SK-N-SH treated with all-trans-retinoic acid at 6 μM for 48 hours (cell line): ENCODE measurements around the gene BRF1.

Experiments used
- ATAC-seq: fragments of 200-7000 bp; cut with Tn5 transposase; 3 replicates; pipeline ENCODE4 v1.9.1; 2020; ENCODE audit warnings: mild to moderate bottlenecking, moderate library complexity
- ARNTL ChIP-seq: fragments of 450-650 bp; formaldehyde crosslinking; IDR thresholded peaks from 2 replicates; pipeline ENCODE4 v1.5.0; 2020; ENCODE audit warnings: low read depth, mild to moderate bottlenecking, moderate library complexity, borderline replicate concordance
- BACH2 ChIP-seq: fragments of 250-450 bp; sonication (Bioruptor Pico); IDR thresholded peaks from 2 replicates; pipeline ENCODE4 v1.9.0; 2021; ENCODE audit warnings: mild to moderate bottlenecking, borderline replicate concordance
- CSDC2 ChIP-seq: fragments of 250-450 bp; sonication (Bioruptor Pico); IDR thresholded peaks from 2 replicates; pipeline ENCODE4 v1.5.0; 2020; ENCODE audit warnings: mild to moderate bottlenecking, moderate library complexity
- ESRRG ChIP-seq: fragments of 250-450 bp; sonication (Bioruptor Pico); IDR thresholded peaks from 2 replicates; pipeline ENCODE4 v1.6.1; 2021; ENCODE audit warnings: mild to moderate bottlenecking
- GLIS3 ChIP-seq: fragments of 250-450 bp; sonication (Bioruptor Pico); IDR thresholded peaks from 2 replicates; pipeline ENCODE4 v1.5.0; 2020; ENCODE audit warnings: mild to moderate bottlenecking, moderate library complexity
- OSR1 ChIP-seq: fragments of 250-450 bp; sonication (Bioruptor Pico); IDR thresholded peaks from 2 replicates; pipeline ENCODE4 v1.8.0; 2022; ENCODE audit warnings: moderate library complexity, mild to moderate bottlenecking, inconsistent platforms
- PPARA ChIP-seq: fragments of 250-450 bp; sonication (Bioruptor Pico); IDR thresholded peaks from 2 replicates; pipeline ENCODE4 v1.5.0; 2020; ENCODE audit warnings: mild to moderate bottlenecking, borderline replicate concordance
- RARB ChIP-seq: fragments of 250-450 bp; sonication (Bioruptor Pico); IDR thresholded peaks from 2 replicates; pipeline ENCODE4 v1.8.0; 2021; ENCODE audit warnings: mild to moderate bottlenecking, moderate library complexity
- SNAI2 ChIP-seq: fragments of 250-450 bp; sonication (Bioruptor Pico); IDR thresholded peaks from 2 replicates; pipeline ENCODE4 v1.5.0; 2020; ENCODE audit warnings: mild to moderate bottlenecking, moderate library complexity
- TCF4 ChIP-seq: fragments of 250-450 bp; sonication (Bioruptor Pico); IDR thresholded peaks from 2 replicates; pipeline ENCODE4 v1.8.0; 2021; ENCODE audit warnings: mild to moderate bottlenecking, moderate library complexity, borderline replicate concordance
- TOX ChIP-seq: fragments of 250-450 bp; sonication (Bioruptor Pico); IDR thresholded peaks from 2 replicates; pipeline ENCODE4 v1.8.0; 2021; ENCODE audit warnings: mild to moderate bottlenecking, moderate library complexity, borderline replicate concordance
- ZC3H10 ChIP-seq: fragments of 250-450 bp; sonication (Bioruptor Pico); IDR thresholded peaks from 2 replicates; pipeline ENCODE4 v1.5.1; 2021; ENCODE audit warnings: mild to moderate bottlenecking, moderate library complexity
- ZFP3 ChIP-seq: fragments of 250-450 bp; sonication (Bioruptor Pico); IDR thresholded peaks from 2 replicates; pipeline ENCODE4 v1.5.0; 2020; ENCODE audit warnings: mild to moderate bottlenecking, moderate library complexity
- ZFP30 ChIP-seq: fragments of 450-650 bp; formaldehyde crosslinking; IDR thresholded peaks from 2 replicates; pipeline ENCODE4 v1.5.0; 2022; ENCODE audit warnings: mild to moderate bottlenecking, moderate library complexity
- ZNF565 ChIP-seq: fragments of 450-650 bp; formaldehyde crosslinking; conservative IDR thresholded peaks from 2 replicates; pipeline ENCODE4 v1.5.0; 2020; ENCODE audit warnings: low read depth, mild to moderate bottlenecking, moderate library complexity
- ZNF70 ChIP-seq: fragments of 450-650 bp; formaldehyde crosslinking; IDR thresholded peaks from 2 replicates; pipeline ENCODE4 v1.5.0; 2020; ENCODE audit warnings: mild to moderate bottlenecking, moderate library complexity
- ZNF8 ChIP-seq: fragments of 450-650 bp; formaldehyde crosslinking; IDR thresholded peaks from 2 replicates; pipeline ENCODE4 v1.5.0; 2020; ENCODE audit warnings: mild to moderate bottlenecking, moderate library complexity
- TF ChIP-seq, protein P1 (sequence below): fragments of 250-450 bp; sonication (Bioruptor Pico); IDR thresholded peaks from 2 replicates; pipeline ENCODE4 v1.5.1; 2020; ENCODE audit warnings: low read depth, mild to moderate bottlenecking, moderate library complexity
- TF ChIP-seq, protein P2 (sequence below): fragments of 250-450 bp; sonication (Bioruptor Pico); IDR thresholded peaks from 2 replicates; pipeline ENCODE4 v1.5.1; 2021; ENCODE audit warnings: mild to moderate bottlenecking, moderate library complexity
- TF ChIP-seq, protein P3 (sequence below): fragments of 250-450 bp; sonication (Bioruptor Pico); IDR thresholded peaks from 2 replicates; pipeline ENCODE4 v1.8.0; 2020; ENCODE audit warnings: mild to moderate bottlenecking, moderate library complexity, borderline replicate concordance
- TF ChIP-seq, protein P4 (sequence below): fragments of 250-450 bp; sonication (Bioruptor Pico); IDR thresholded peaks from 2 replicates; pipeline ENCODE4 v1.8.0; 2021; ENCODE audit warnings: low read depth, mild to moderate bottlenecking, moderate library complexity, borderline replicate concordance

The BRF1 gene

DNA sequence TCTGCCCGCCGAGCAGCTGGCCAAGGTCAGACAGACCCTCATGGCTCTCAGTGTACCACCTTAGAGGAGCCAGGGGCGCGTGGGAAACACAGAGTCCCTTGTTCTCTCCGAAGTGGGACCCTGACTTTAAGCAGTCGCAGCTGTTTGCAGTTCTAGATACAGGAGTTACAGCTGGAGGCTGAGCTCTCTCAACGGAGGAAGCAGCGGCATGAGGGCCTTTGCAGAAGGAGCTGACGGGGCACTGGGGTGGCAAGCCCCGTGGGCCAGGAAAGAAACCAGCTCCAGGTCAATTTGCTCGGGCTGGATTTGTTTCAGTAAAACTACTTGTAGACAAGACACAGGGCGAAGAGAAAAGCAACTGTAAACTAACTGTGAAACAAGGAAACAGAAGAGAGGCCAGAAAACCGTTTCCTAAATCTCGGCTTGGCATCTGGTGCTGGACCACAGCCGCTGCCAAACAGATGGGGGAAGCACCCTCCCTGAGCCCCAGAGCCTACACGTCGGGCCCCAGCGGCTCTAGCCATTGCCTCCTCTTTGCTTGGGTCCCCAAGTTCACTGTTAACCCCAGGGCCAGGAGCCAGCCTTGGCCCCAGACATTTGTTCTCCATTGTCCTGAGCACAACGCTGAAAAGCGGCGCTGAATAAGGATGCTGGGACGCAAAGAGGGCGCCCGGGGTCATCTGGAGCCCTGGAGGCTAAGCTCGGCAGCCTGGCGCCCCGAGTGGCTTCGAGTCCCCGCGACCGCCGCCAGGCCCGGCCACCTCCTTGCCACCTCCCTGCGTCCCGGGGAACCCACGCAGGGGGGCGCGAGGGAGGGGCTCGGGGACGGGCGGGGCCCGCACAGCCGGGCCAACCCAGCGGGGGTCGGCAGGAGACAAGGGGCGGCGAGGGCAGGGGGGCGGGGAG is 12.8 kb upstream of the BRF1 start:
- TF ChIP-seq GLIS3 (CRISPR knock-in tag) = no peak
- TF ChIP-seq, protein P1, sequence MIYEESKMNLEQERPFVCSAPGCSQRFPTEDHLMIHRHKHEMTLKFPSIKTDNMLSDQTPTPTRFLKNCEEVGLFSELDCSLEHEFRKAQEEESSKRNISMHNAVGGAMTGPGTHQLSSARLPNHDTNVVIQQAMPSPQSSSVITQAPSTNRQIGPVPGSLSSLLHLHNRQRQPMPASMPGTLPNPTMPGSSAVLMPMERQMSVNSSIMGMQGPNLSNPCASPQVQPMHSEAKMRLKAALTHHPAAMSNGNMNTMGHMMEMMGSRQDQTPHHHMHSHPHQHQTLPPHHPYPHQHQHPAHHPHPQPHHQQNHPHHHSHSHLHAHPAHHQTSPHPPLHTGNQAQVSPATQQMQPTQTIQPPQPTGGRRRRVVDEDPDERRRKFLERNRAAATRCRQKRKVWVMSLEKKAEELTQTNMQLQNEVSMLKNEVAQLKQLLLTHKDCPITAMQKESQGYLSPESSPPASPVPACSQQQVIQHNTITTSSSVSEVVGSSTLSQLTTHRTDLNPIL = no peak
- TF ChIP-seq RARB = no peak
- no peak for TF ChIP-seq CSDC2 (CRISPR knock-in tag)
- no peak for TF ChIP-seq BACH2 (CRISPR knock-in tag)
- no peak for TF ChIP-seq ZNF70 (CRISPR knock-in tag)
- no peak for TF ChIP-seq SNAI2
- TF ChIP-seq ARNTL (CRISPR knock-in tag) = no peak
- TF ChIP-seq ZFP30 (CRISPR knock-in tag) = no peak
- TF ChIP-seq ZC3H10 = no peak
- TF ChIP-seq, protein P2, sequence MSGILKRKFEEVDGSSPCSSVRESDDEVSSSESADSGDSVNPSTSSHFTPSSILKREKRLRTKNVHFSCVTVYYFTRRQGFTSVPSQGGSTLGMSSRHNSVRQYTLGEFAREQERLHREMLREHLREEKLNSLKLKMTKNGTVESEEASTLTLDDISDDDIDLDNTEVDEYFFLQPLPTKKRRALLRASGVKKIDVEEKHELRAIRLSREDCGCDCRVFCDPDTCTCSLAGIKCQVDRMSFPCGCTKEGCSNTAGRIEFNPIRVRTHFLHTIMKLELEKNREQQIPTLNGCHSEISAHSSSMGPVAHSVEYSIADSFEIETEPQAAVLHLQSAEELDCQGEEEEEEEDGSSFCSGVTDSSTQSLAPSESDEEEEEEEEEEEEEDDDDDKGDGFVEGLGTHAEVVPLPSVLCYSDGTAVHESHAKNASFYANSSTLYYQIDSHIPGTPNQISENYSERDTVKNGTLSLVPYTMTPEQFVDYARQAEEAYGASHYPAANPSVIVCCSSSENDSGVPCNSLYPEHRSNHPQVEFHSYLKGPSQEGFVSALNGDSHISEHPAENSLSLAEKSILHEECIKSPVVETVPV (CRISPR knock-in tag) = no peak
- no peak for TF ChIP-seq PPARA
- TF ChIP-seq ZNF565 (CRISPR knock-in tag) = no peak
- no peak for TF ChIP-seq TCF4 (CRISPR knock-in tag)
- no peak for TF ChIP-seq OSR1 (CRISPR knock-in tag)
- TF ChIP-seq ESRRG (CRISPR knock-in tag) = no peak
- TF ChIP-seq, all 23 proteins: peak for 0
- peak; percentile 35 for ATAC-seq

DNA sequence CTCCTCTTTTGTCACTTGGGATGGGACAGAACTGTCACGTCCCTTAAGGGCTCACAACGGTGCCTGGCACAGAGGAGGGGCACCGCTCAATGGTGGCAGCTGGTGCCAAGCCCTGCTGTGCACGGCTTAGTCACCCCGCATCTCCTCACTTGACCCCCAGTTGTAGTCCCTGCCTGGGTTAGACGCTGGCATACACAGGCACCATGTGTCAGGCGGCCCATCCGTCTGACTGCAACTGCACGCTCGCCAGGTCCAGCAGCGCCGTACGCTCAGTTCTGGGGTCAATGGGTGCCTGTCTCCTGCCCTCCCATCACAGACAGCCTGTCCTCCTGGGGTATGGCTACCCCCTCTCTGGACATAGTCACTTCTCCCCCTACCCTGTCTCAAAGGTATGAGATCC is 12.2 kb upstream of the BRF1 start:
- TF ChIP-seq, protein P1 = no peak
- TF ChIP-seq ARNTL (CRISPR knock-in tag) (no peak), GLIS3 (CRISPR knock-in tag) (no peak), PPARA (no peak), CSDC2 (CRISPR knock-in tag) (no peak), ZFP30 (CRISPR knock-in tag) (no peak), ZC3H10 (no peak), RARB (no peak)
- TF ChIP-seq, protein P2 (CRISPR knock-in tag) = no peak
- no peak for ATAC-seq

DNA sequence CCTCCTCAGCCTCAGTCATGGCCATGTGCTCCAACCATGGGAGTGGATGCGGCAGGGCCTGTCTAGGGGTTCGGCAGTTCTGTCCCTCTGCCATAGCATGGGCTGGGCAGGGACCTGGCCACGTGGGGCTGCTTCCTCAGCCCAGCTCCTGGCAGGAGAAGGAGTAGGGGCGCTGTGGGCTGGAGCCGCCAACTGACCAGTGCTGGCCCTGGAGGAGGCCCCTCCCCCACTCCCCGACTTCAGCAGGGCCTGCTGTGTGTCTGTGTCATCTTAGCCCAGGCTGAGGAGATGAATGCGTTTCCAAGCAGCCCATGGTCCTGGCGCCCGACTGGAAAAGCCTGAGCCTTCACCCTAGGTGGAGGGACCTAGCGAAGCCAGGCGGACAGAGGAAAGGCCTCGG is 11.0 kb upstream of the BRF1 start:
- no peak for ATAC-seq
- TF ChIP-seq ZNF8 (CRISPR knock-in tag) (no peak), GLIS3 (CRISPR knock-in tag) (no peak), TCF4 (CRISPR knock-in tag) (no peak), ZNF70 (CRISPR knock-in tag) (no peak), OSR1 (CRISPR knock-in tag) (no peak), ZC3H10 (no peak), ZFP30 (CRISPR knock-in tag) (no peak), ARNTL (CRISPR knock-in tag) (no peak)
- TF ChIP-seq, protein P3, sequence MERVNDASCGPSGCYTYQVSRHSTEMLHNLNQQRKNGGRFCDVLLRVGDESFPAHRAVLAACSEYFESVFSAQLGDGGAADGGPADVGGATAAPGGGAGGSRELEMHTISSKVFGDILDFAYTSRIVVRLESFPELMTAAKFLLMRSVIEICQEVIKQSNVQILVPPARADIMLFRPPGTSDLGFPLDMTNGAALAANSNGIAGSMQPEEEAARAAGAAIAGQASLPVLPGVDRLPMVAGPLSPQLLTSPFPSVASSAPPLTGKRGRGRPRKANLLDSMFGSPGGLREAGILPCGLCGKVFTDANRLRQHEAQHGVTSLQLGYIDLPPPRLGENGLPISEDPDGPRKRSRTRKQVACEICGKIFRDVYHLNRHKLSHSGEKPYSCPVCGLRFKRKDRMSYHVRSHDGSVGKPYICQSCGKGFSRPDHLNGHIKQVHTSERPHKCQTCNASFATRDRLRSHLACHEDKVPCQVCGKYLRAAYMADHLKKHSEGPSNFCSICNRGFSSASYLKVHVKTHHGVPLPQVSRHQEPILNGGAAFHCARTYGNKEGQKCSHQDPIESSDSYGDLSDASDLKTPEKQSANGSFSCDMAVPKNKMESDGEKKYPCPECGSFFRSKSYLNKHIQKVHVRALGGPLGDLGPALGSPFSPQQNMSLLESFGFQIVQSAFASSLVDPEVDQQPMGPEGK (CRISPR knock-in tag) = no peak

DNA sequence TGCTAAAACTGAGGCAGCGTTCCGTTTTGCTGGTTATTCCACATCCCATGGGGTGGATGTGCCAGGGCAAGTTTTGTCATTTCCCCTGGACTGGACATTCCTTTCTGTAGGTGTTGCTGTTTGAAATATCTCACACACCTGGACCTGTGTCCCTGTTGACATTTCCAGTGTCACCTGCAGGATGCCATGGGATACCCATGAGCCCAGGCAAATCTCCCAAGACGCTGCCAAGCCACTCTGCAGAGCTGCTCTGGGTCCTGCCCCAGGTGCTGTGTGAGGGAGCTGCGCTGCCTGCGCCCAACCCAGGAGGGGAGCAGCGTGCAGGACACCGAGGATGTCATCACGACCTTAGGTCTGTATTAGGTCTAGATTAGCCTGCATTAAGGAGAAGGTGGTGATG is 8.6 kb upstream of the BRF1 start:
- ATAC-seq = no peak
- TF ChIP-seq TOX (CRISPR knock-in tag) (no peak), PPARA (no peak), SNAI2 (no peak), ZFP3 (no peak), RARB (no peak), ARNTL (CRISPR knock-in tag) (no peak), GLIS3 (CRISPR knock-in tag) (no peak)
- TF ChIP-seq, protein P3 (CRISPR knock-in tag) = no peak
- TF ChIP-seq, protein P4, sequence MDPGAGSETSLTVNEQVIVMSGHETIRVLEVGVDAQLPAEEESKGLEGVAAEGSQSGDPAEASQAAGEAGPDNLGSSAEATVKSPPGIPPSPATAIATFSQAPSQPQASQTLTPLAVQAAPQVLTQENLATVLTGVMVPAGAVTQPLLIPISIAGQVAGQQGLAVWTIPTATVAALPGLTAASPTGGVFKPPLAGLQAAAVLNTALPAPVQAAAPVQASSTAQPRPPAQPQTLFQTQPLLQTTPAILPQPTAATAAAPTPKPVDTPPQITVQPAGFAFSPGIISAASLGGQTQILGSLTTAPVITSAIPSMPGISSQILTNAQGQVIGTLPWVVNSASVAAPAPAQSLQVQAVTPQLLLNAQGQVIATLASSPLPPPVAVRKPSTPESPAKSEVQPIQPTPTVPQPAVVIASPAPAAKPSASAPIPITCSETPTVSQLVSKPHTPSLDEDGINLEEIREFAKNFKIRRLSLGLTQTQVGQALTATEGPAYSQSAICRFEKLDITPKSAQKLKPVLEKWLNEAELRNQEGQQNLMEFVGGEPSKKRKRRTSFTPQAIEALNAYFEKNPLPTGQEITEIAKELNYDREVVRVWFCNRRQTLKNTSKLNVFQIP (CRISPR knock-in tag) = no peak
- TF ChIP-seq, protein P2 (CRISPR knock-in tag) = no peak
